Activated T-cell treated with anti-CD3 and anti-CD28 coated beads, Interleukin-2, amount 50 U/mL, for 72 hours (primary cell): ENCODE measurements around the gene ZNF692. TPM values are rescaled to one million over a fixed set of nuclear protein-coding genes. Genes with fewer than 3 reads are reported as not detected.

Experiments used
- total RNA-seq, 2 donors: library from RNA; stranded (reverse); gene quantifications; one replicate each; pipeline ENCODE4 v1.2.3, GENCODE V29; 2022

ZNF692 gene
- total RNA-seq, 2 donors from 2014 or later, result 42.8 to 57.6 TPM

Other genes starting within 250 kb of the ZNF692 start
- not detected for gene OR2T11, start 224.0 kb downstream of the ZNF692 start, total RNA-seq
- not detected for gene OR2T35, start 213.8 kb downstream of the ZNF692 start, total RNA-seq
- gene OR2T27, start 203.6 kb downstream of the ZNF692 start, total RNA-seq, result not detected
- not detected for gene OR14I1, start 156.3 kb downstream of the ZNF692 start, total RNA-seq
- not detected for gene LYPD8, start 103.3 kb downstream of the ZNF692 start, total RNA-seq
- gene SH3BP5L, start 33.2 kb downstream of the ZNF692 start, total RNA-seq, result 10 to 100 TPM; 23.1 to 25.3 TPM
- gene ZNF672, start 20.9 kb downstream of the ZNF692 start, total RNA-seq, result 10 to 100 TPM; 42.2 to 47.6 TPM
- gene PGBD2, start 47.1 kb upstream of the ZNF692 start, total RNA-seq, result 1 to 10 TPM; 4.0 to 6.1 TPM